HEK293T (cell line): ENCODE data around the gene SLC38A10.
A peak's percentile ranks its signal among the peaks of the same experiment; 100 is the strongest.

Experiments
- CTCF ChIA-PET: fragments of 350-600 bp; formaldehyde crosslinking; extraction: SDS; loops from one replicate; lab custom pipeline; 2021; ENCODE audit warnings: antibody characterized with exemption, inconsistent platforms; lab: Yijun Ruan, JAX
- POLR2A ChIA-PET: fragments of 350-600 bp; formaldehyde crosslinking; extraction: SDS; loops from one replicate; lab custom pipeline; 2020; ENCODE audit warnings: antibody characterized with exemption, inconsistent platforms; lab: Yijun Ruan, JAX
- DNase-seq: peaks from one replicate; pipeline ENCODE4 v3.0.0; 2012; ENCODE audit warnings: mixed read lengths; ENCODE audit errors: extremely low spot score
- ARNT ChIP-seq: fragments of 450-650 bp; IDR thresholded peaks from 2 replicates; pipeline ENCODE4 v1.6.1; 2017; ENCODE audit warnings: mild to moderate bottlenecking
- BHLHE40 ChIP-seq: fragments of 450-650 bp; IDR thresholded peaks from 2 replicates; pipeline ENCODE4 v1.6.1; 2016; ENCODE audit warnings: mild to moderate bottlenecking, moderate library complexity, borderline replicate concordance
- CTBP1 ChIP-seq: fragments of 450-650 bp; IDR thresholded peaks from 2 replicates; pipeline ENCODE4 v1.6.1; 2016; ENCODE audit warnings: borderline replicate concordance
- ELF4 ChIP-seq: fragments of 450-650 bp; IDR thresholded peaks from 2 replicates; pipeline ENCODE4 v1.6.1; 2017; ENCODE audit warnings: antibody characterized with exemption
- FOXA1 ChIP-seq: fragments of 450-650 bp; IDR thresholded peaks from 2 replicates; pipeline ENCODE4 v1.6.1; 2016; ENCODE audit warnings: mild to moderate bottlenecking
- FOXK2 ChIP-seq: fragments of 450-650 bp; IDR thresholded peaks from 2 replicates; pipeline ENCODE4 v1.6.1; 2016; ENCODE audit warnings: mild to moderate bottlenecking
- FOXM1 ChIP-seq: fragments of 450-650 bp; IDR thresholded peaks from 2 replicates; pipeline ENCODE4 v1.6.1; 2017; ENCODE audit warnings: mild to moderate bottlenecking, borderline replicate concordance
- HDGF ChIP-seq: fragments of 450-650 bp; IDR thresholded peaks from 2 replicates; pipeline ENCODE4 v1.6.1; 2017; ENCODE audit warnings: antibody characterized with exemption, borderline replicate concordance
- L3MBTL2 ChIP-seq: fragments of 450-650 bp; conservative IDR thresholded peaks from 2 replicates; pipeline ENCODE4 v1.6.1; 2016; ENCODE audit warnings: mild to moderate bottlenecking
- LEF1 ChIP-seq: fragments of 450-650 bp; IDR thresholded peaks from 2 replicates; pipeline ENCODE4 v1.6.1; 2017; ENCODE audit warnings: mild to moderate bottlenecking, borderline replicate concordance
- NFRKB ChIP-seq: fragments of 450-650 bp; IDR thresholded peaks from 2 replicates; pipeline ENCODE4 v1.6.1; 2016; ENCODE audit warnings: mild to moderate bottlenecking, moderate library complexity
- SP1 ChIP-seq: fragments of 450-650 bp; IDR thresholded peaks from 2 replicates; pipeline ENCODE4 v1.6.1; 2017
- SUZ12 ChIP-seq: fragments of 450-650 bp; IDR thresholded peaks from 2 replicates; pipeline ENCODE4 v1.6.1; 2016; ENCODE audit warnings: mild to moderate bottlenecking
- TARDBP ChIP-seq: fragments of 450-650 bp; IDR thresholded peaks from 2 replicates; pipeline ENCODE4 v1.6.1; 2016
- ZNF384 ChIP-seq: fragments of 450-650 bp; IDR thresholded peaks from 2 replicates; pipeline ENCODE4 v1.6.1; 2016
- TF ChIP-seq, protein P1 (sequence below): fragments of 450-650 bp; IDR thresholded peaks from 2 replicates; pipeline ENCODE4 v1.6.1; 2016

SLC38A10 gene

DNA sequence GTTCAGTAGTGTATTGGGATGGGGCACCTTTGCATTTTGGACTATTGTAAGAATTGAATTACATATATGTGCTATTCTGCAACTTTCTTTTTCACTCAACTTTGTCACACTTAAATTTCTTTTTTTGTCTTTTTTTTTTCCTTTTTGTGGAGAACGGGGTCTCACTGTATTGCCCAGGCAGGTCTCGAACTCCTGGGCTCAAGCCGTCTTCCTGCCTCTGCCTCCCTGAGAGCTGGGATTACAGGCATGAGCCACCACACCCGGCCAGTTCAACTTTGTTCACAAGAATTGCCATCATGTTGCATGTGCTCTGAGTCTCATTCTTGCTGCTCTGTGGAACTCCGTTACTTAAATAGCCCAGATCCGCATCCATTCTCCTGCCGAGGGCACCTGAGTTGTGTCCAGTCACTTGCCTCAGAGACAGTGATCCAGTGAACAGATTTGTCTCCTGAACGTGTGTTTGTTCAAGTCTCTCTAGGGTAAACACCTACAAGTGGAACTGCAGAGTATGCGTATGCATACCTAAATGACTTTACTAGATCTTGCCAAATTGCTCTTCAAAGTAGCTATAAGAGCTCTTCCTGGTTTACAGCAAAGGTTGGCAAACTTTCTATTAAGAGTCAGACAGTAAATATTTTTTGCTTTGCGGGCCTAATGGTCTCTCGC is 3.4 kb upstream of the SLC38A10 start:
- ChIA-PET CTCF (interaction anchor here (0.6 kb wide), 1 partner anchor 149 kb away, joined by 3 read pairs; no protein-coding TSS in a partner anchor), POLR2A (interaction anchor here (0.8 to 1.5 kb wide), 2 partner anchors 11 to 186 kb away, joined by 4 read pairs; no protein-coding TSS in a partner anchor)
- TF ChIP-seq FOXA1 (no peak), ELF4 (no peak), NFRKB (no peak), SUZ12 (no peak), SP1 (no peak), ARNT (no peak), LEF1 (no peak), FOXK2 (no peak), L3MBTL2 (no peak), HDGF (no peak), BHLHE40 (no peak), TARDBP (no peak), CTBP1 (no peak), ZNF384 (no peak), FOXM1 (no peak)
- TF ChIP-seq, protein P1, sequence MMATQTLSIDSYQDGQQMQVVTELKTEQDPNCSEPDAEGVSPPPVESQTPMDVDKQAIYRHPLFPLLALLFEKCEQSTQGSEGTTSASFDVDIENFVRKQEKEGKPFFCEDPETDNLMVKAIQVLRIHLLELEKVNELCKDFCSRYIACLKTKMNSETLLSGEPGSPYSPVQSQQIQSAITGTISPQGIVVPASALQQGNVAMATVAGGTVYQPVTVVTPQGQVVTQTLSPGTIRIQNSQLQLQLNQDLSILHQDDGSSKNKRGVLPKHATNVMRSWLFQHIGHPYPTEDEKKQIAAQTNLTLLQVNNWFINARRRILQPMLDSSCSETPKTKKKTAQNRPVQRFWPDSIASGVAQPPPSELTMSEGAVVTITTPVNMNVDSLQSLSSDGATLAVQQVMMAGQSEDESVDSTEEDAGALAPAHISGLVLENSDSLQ = no peak
- no peak for DNase-seq

DNA sequence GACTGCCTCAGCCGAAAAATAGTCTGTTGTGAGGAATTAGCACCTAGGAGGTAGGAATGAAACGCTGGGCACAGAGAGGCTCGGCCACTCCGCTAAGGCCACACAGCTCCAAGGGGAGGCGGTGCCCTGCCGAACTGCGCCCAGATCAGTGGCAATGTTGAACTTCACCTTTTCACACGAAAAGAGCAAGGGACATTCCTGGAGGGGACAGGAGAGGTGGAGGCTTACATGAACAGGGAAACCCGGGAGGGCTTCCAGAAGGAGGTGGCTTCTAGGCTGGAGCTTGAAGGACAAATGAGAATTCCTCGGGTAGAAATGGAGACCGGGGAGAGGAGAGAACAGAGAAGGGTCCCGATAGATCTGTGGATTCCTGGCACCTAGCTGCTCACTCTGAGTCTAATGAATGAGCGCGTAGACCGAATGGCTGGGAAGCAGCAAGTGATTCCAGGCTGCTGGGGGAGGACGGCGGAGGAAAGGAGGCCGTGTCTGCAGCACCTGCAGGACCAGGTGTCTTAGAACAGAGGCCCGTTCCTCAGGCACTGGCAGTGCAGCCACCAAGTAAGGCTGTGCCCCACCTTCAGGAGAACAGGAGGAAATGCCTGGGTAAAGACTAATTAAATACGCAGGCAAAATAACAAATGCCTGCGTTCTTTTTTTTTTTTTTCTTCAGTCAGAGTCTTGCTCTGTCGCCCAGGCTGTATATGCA is 722 bp upstream of the SLC38A10 start:
- TF ChIP-seq FOXK2 = no peak
- TF ChIP-seq NFRKB = no peak
- TF ChIP-seq L3MBTL2 = no peak
- TF ChIP-seq ZNF384 = peak; percentile 88
- TF ChIP-seq BHLHE40 = no peak
- TF ChIP-seq FOXM1 = 0 out of 2 replicates have a peak, but pooled peaks have one; percentile 22
- TF ChIP-seq CTBP1 = no peak
- TF ChIP-seq ELF4 = no peak
- no peak for TF ChIP-seq SUZ12
- TF ChIP-seq, protein P1 = no peak
- ChIA-PET POLR2A (interaction anchor here (0.6 to 1.6 kb wide), 16 partner anchors 11 to 388 kb away, joined by 3 to 7 read pairs (median 3); partner anchors contain the start of genes ARL16, BAHCC1, FAAP100 and HGS), CTCF (interaction anchor here (1.0 to 2.0 kb wide), 2 partner anchors 14 to 189 kb away, joined by 3 to 5 read pairs; no protein-coding TSS in a partner anchor)
- DNase-seq = peak; percentile 59

DNA sequence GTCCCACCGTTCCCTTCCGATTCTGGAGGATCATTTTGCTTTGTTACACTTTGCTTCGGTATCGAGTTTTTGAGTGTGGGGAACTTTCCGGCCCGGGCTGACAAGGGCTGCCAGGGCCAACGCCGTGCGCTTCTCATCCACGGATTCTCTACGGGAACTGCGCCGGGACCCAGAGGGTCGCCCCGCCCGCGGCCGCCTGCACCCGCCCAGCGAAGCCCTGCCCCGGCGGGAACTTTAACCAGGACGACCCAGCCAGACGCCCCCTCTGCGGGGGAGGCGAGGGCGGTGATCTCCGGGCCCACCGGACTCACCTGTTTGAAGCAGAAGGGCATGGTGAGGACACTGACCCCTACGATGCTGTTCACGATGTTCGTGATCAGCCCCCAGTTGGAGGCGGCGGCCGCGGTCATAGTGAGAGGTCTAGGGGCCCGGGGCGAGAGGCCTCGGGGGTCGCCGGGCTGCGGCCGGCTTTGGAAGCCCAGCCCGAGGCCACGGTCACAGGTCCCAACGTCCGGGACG is 536 bp downstream of the SLC38A10 start:
- ChIA-PET CTCF (interaction anchor here (1.2 to 2.0 kb wide), 2 partner anchors 15 to 190 kb away, joined by 3 to 5 read pairs; no protein-coding TSS in a partner anchor), POLR2A (interaction anchor here (0.8 to 1.6 kb wide), 9 partner anchors 12 to 103 kb away, joined by 3 to 7 read pairs (median 5); partner anchors contain the start of genes NDUFAF8 and TEPSIN)
- no peak for TF ChIP-seq TARDBP
- no peak for TF ChIP-seq NFRKB
- no peak for TF ChIP-seq ARNT
- TF ChIP-seq CTBP1 = no peak
- no peak for TF ChIP-seq SP1
- no peak for TF ChIP-seq FOXM1
- TF ChIP-seq FOXA1 = no peak
- TF ChIP-seq FOXK2 = no peak
- TF ChIP-seq SUZ12 = no peak
- no peak for TF ChIP-seq HDGF
- no peak for TF ChIP-seq L3MBTL2
- TF ChIP-seq LEF1 = no peak
- TF ChIP-seq ZNF384 = no peak
- no peak for TF ChIP-seq ELF4
- TF ChIP-seq BHLHE40 = no peak
- TF ChIP-seq, protein P1 = no peak
- peak; percentile 42 for DNase-seq

DNA sequence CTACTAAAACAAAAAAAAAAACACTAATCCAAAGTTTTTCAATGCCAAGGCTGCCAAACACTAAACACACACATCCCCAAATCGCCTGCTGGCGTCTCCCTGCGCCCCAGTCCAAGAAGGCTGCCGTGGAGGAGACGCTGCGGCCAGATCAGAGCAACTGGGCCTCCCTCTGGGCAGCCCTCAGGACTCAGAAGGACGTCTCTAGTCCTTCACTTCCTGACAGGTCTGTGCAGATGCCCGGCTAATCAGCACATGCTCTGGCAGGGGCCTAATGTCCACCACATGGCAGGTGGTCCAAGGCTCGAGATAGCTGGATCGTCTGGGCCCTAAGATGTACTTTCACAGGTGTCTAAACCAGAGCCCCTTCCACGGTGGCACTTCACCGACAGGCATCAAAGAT is 2.7 kb downstream of the SLC38A10 start:
- no peak for TF ChIP-seq SUZ12
- TF ChIP-seq, protein P1 = no peak
- TF ChIP-seq BHLHE40 = no peak
- no peak for TF ChIP-seq L3MBTL2
- TF ChIP-seq HDGF = no peak
- TF ChIP-seq LEF1 = no peak
- TF ChIP-seq FOXA1 = no peak
- TF ChIP-seq ELF4 = no peak
- no peak for TF ChIP-seq ARNT
- TF ChIP-seq ZNF384 = no peak
- no peak for TF ChIP-seq FOXK2
- TF ChIP-seq CTBP1 = no peak
- no peak for TF ChIP-seq TARDBP
- no peak for TF ChIP-seq SP1
- POLR2A ChIA-PET = interaction anchor here (0.8 to 1.6 kb wide), 8 partner anchors 13 to 219 kb away, joined by 3 to 9 read pairs (median 4); partner anchors contain the start of gene BAHCC1
- CTCF ChIA-PET = interaction anchor here (0.5 to 1.5 kb wide), 18 partner anchors 12 to 230 kb away, joined by 3 to 15 read pairs (median 3); no protein-coding TSS in a partner anchor
- no peak for DNase-seq
